ENCODE data around the gene SYT7. TPM values are rescaled to one million over a fixed set of nuclear protein-coding genes. Genes with fewer than 3 reads are reported as not detected.
"Not testable (repeated sequence)": the region's sequence is repeated elsewhere in the genome, so short reads cannot be mapped to it uniquely, and the experiment has no call there.

The SYT7 gene
- polyA plus RNA-seq, 1 donor (not counting 4 experiments of a cell fraction or from before 2014, with no cell fraction given): 2.6 TPM

GRCh38 chr11:61480261-61480993 is 100.4 kb downstream of the SYT7 start:
- Histone ChIP-seq H4K20me1 (ENCODE audit: control insufficient read depth, extremely low read depth, insufficient read depth, low read length) (no peaks in the 10 kb centered on the region), H3K36me3 (ENCODE audit: control insufficient read depth in 2 of 2, extremely low read depth in 1 of 2, insufficient read depth in 2 of 2, low read length in 2 of 2) (no peaks in the 10 kb centered on the region), H3K4me3 (ENCODE audit: control insufficient read depth in 2 of 3, extremely low read depth in 1 of 3, insufficient read depth in 2 of 3, low read depth in 1 of 3, low read length in 3 of 3) (no peak overlapping the region), H3K79me2 (ENCODE audit: control insufficient read depth, insufficient read depth, low read length) (no peaks in the 10 kb centered on the region), H2AFZ (ENCODE audit: control insufficient read depth, low read length) (no peak overlapping the region), H3K9me3 (ENCODE audit: control insufficient read depth, low read depth, low read length) (no peaks in the 10 kb centered on the region), H3K27me3 (ENCODE audit: control insufficient read depth, extremely low read depth, insufficient read depth, low read length) (peaks cover 12% of the 10 kb centered on the region), H3K4me2 (ENCODE audit: control insufficient read depth, extremely low read depth, insufficient read depth, low read depth, low read length) (no peak overlapping the region), H3K4me1 (ENCODE audit: control insufficient read depth, extremely low read depth, insufficient read depth, low read length) (peaks cover 4% of the 10 kb centered on the region), H3K27ac (ENCODE audit: control insufficient read depth, insufficient read depth, low read length) (no peak overlapping the region), H3K9me1 (ENCODE audit: control insufficient read depth, extremely low read depth, insufficient read depth, low read length) (no peaks in the 10 kb centered on the region), H3K9ac (ENCODE audit: control insufficient read depth, extremely low read depth, insufficient read depth, low read length) (no peak overlapping the region)
- dilution Hi-C loops (cut with MboI; ENCODE audit: extremely low pct_ligation_motif_present, low sequenced_read_pairs): no loop called here
- no peak for FAIRE-seq
- DNase-seq (ENCODE audit: low read depth, low spot score): no peak
- TF ChIP-seq EZH2 (IDR thresholded peaks at IDR 0.05; ENCODE audit: low read length) (no peak), CTCF (optimal IDR thresholded peaks at IDR 0.05 in 1 of 3, IDR thresholded peaks at IDR 0.05 in 1 of 3, conservative IDR thresholded peaks at IDR 0.05 in 1 of 3; ENCODE audit: extremely low read depth in 1 of 3, insufficient read depth in 2 of 3, low read length in 3 of 3) (no peak)

DNA sequence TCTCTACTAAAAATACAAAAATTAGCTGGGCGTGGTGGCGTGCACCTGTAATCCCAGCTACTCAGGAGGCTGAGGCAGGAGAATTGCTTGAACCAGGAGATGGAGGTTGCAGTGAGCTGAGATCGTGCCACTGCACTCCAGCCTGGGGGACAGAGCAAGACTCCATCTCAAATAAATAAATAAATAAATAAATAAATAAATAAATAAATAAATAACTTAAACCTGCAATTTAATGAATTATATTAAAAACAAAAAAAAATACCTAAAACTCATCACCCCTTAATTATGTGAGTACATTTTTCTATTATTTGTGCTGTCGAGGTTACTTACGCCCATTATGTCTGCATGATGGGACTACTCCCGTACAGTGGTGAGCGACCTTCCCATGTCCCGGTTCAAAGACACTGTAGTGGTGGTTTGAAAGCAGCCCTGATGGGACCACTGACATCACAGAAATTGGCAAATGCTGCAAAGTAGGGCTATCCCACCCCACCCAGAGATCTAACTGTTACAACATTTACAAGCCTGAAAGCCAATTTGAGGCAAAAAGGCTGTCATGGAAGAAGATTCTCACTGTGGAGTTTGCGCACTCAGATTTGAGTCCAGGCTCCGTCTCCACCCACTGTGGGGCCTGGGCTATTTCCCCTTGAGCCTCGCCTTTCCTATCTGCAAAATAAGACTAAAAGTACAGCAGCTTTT is 101.4 kb downstream of the SYT7 start:
- H3K4me3 ChIP-seq (ENCODE audit: control insufficient read depth in 2 of 3, extremely low read depth in 1 of 3, insufficient read depth in 2 of 3, low read depth in 1 of 3, low read length in 3 of 3); H3K4me2 ChIP-seq (ENCODE audit: control insufficient read depth, extremely low read depth, insufficient read depth, low read depth, low read length); H3K9me3 ChIP-seq (ENCODE audit: control insufficient read depth, low read depth, low read length); DNase-seq (ENCODE audit: low read depth, low spot score); H2AFZ ChIP-seq (ENCODE audit: control insufficient read depth, low read length); H4K20me1 ChIP-seq (ENCODE audit: control insufficient read depth, extremely low read depth, insufficient read depth, low read length); H3K9me1 ChIP-seq (ENCODE audit: control insufficient read depth, extremely low read depth, insufficient read depth, low read length); H3K4me1 ChIP-seq (ENCODE audit: control insufficient read depth, extremely low read depth, insufficient read depth, low read length); FAIRE-seq; H3K36me3 ChIP-seq (ENCODE audit: control insufficient read depth in 2 of 2, extremely low read depth in 1 of 2, insufficient read depth in 2 of 2, low read length in 2 of 2); dilution Hi-C loops (cut with MboI; ENCODE audit: extremely low pct_ligation_motif_present, low sequenced_read_pairs); H3K79me2 ChIP-seq (ENCODE audit: control insufficient read depth, insufficient read depth, low read length); H3K27ac ChIP-seq (ENCODE audit: control insufficient read depth, insufficient read depth, low read length); H3K9ac ChIP-seq (ENCODE audit: control insufficient read depth, extremely low read depth, insufficient read depth, low read length): not testable (repeated sequence)
- H3K27me3 ChIP-seq (ENCODE audit: control insufficient read depth, extremely low read depth, insufficient read depth, low read length): peaks cover 12% of the 10 kb centered on the region
